PC-3 (cell line): ENCODE results near the gene CPVL. TPM values are rescaled to one million over a fixed set of nuclear protein-coding genes. Genes with fewer than 3 reads are reported as not detected.

Source experiments
- ATAC-seq: fragments of 200-7000 bp; cut with Tn5 transposase; 2 replicates; pipeline ENCODE4 v1.9.1; 2020; ENCODE audit warnings: mild to moderate bottlenecking, moderate library complexity
- BruUV-seq: library from RNA; stranded (reverse); fragments of 400-500 nt; replicated peaks from 2 replicates; lab custom pipeline; 2021; lab: Mats Ljungman, UMichigan
- CTCF ChIA-PET: fragments of 300-600 bp; sonication (Branson Sonifier 250); formaldehyde crosslinking; loops from one replicate; lab custom pipeline; 2022; ENCODE audit warnings: antibody characterized with exemption; lab: Charles Lee
- POLR2A ChIA-PET: fragments of 300-600 bp; sonication (Branson Sonifier 250); formaldehyde crosslinking; loops from one replicate; lab custom pipeline; 2022; ENCODE audit warnings: antibody characterized with exemption; ENCODE audit not compliant: unreplicated experiment; lab: Charles Lee
- DNase-seq: peaks from one replicate; pipeline ENCODE4 v3.0.0-alpha.2; 2015
- H2AFZ ChIP-seq: fragments of 300-600 bp; sonication (generic); 2 replicates; pipeline ENCODE4 v1.6.0; 2016; ENCODE audit warnings: antibody characterized with exemption, low read length
- H3F3A ChIP-seq: fragments of 300-600 bp; sonication (generic); one replicate; pipeline ENCODE4 v1.6.0; 2017; ENCODE audit warnings: antibody characterized with exemption, low read length, control low read depth, mild to moderate bottlenecking; ENCODE audit not compliant: unreplicated experiment
- H3K27ac ChIP-seq: fragments of 300-600 bp; sonication (generic); 2 replicates; pipeline ENCODE4 v1.5.1; 2016; ENCODE audit warnings: mild to moderate bottlenecking, low read length
- H3K27me3 ChIP-seq: fragments of 300-600 bp; sonication (generic); 2 replicates; pipeline ENCODE4 v1.6.1; 2016; ENCODE audit warnings: low read length, mixed read lengths
- H3K36me3 ChIP-seq: fragments of 300-600 bp; sonication (generic); 2 replicates; pipeline ENCODE4 v1.6.1; 2016; ENCODE audit warnings: low read depth, mixed run types, low read length, mixed read lengths
- H3K4me1 ChIP-seq: fragments of 300-600 bp; sonication (generic); 2 replicates; pipeline ENCODE4 v1.5.1; 2016; ENCODE audit warnings: low read length; ENCODE audit not compliant: insufficient read depth
- H3K4me2 ChIP-seq: fragments of 300-600 bp; sonication (generic); 2 replicates; pipeline ENCODE4 v1.6.0; 2016; ENCODE audit warnings: low read length
- H3K4me3 ChIP-seq: fragments of 300-600 bp; sonication (generic); 2 replicates; pipeline ENCODE4 v1.5.1; 2016; ENCODE audit warnings: mild to moderate bottlenecking, low read length, mixed read lengths
- H3K79me2 ChIP-seq: fragments of 300-600 bp; sonication (generic); 2 replicates; pipeline ENCODE4 v1.6.1; 2017; ENCODE audit warnings: low read length, mixed read lengths
- H3K9ac ChIP-seq: fragments of 300-600 bp; sonication (generic); 2 replicates; pipeline ENCODE4 v1.6.0; 2016; ENCODE audit warnings: mild to moderate bottlenecking, low read length
- H3K9me2 ChIP-seq: fragments of 300-600 bp; sonication (generic); replicated peaks from 2 replicates; pipeline ENCODE4 v1.6.1; 2016; ENCODE audit warnings: mixed run types, low read length, mixed read lengths
- H3K9me3 ChIP-seq: fragments of 300-600 bp; sonication (generic); 2 replicates; pipeline ENCODE4 v1.6.1; 2016; ENCODE audit warnings: low read length, mixed read lengths
- H4K20me1 ChIP-seq: fragments of 300-600 bp; sonication (generic); 2 replicates; pipeline ENCODE4 v1.6.1; 2016; ENCODE audit warnings: low read length, mixed read lengths
- EZH2 ChIP-seq: fragments of 300-600 bp; sonication (generic); IDR thresholded peaks from one replicate; pipeline ENCODE4 v1.6.1; 2017; ENCODE audit warnings: antibody characterized with exemption, mild to moderate bottlenecking, low read length; ENCODE audit not compliant: unreplicated experiment
- EZH2phosphoT487 ChIP-seq: fragments of 300-600 bp; sonication (generic); IDR thresholded peaks from 2 replicates; pipeline ENCODE4 v1.6.1; 2018; ENCODE audit warnings: mild to moderate bottlenecking, antibody characterized with exemption, low read length, borderline replicate concordance
- intact Hi-C: fragments of 100-400 bp; cut with micrococcal nuclease; formaldehyde crosslinking; loops from 2 replicates; pipeline ENCODE4 v1.9.0; 2023
- total RNA-seq: library from RNA; depleted of rRNA; stranded (reverse); fragments of >200 nt; gene quantifications from 2 replicates; pipeline ENCODE4 v1.2.3, GENCODE V29; 2014
- TF ChIP-seq, protein P1 (sequence below): fragments of 300-600 bp; sonication (generic); conservative IDR thresholded peaks from 2 replicates; pipeline ENCODE4 v1.5.1; 2017; ENCODE audit warnings: antibody characterized with exemption, low read depth, mild to moderate bottlenecking, low read length

The CPVL gene
- total RNA-seq, 1 experiment from 2014 or later = 14.7 TPM

DNA sequence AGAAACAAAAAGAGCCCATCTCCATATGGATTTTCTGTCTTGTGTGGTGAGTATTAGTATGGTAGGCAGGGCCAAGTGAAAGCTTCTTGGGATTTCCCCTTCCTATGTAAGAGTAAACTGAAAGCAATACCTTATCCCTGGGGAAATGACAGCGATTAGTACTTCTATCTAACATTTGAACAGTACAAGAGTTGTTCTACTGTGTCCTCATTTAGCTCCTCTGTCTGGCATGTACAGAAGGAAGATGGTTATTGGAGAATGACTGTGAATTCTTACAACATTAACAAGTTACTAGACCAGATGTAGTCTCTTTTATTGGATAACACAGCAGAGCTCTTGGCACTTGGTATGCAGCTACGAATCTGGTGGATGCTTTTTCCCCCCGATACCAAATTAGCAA is 170.3 kb downstream of the CPVL start:
- Histone ChIP-seq H3F3A (no peaks in the 10 kb centered on the region), H3K9me2 (no peaks in the 10 kb centered on the region), H3K36me3 (no peaks in the 10 kb centered on the region), H3K4me1 (peaks cover 4% of the 10 kb centered on the region; the same call in 1 of the 2 replicates), H3K9ac (no peak overlapping the region), H3K4me2 (no peak overlapping the region), H3K4me3 (no peak overlapping the region), H2AFZ (no peak overlapping the region), H3K27ac (no peak overlapping the region), H4K20me1 (no peaks in the 10 kb centered on the region), H3K9me3 (peaks cover 17% of the 10 kb centered on the region), H3K27me3 (no peaks in the 10 kb centered on the region), H3K79me2 (no peaks in the 10 kb centered on the region)
- no peak for ATAC-seq
- intact Hi-C loops = no loop called here
- ChIA-PET CTCF (interaction anchor here (0.9 kb wide), 1 partner anchor 131 kb away, joined by 4 read pairs; no protein-coding TSS in a partner anchor), POLR2A (no interaction called here)
- DNase-seq = no peak
- TF ChIP-seq EZH2 (no peak), EZH2phosphoT487 (no peak)
- BruUV-seq = no TSS peak

GRCh38 chr7:28973591-28973990 is 172.7 kb downstream of the CPVL start:
- H3K4me3 ChIP-seq = no peak overlapping the region
- no TSS peak for BruUV-seq
- no peak overlapping the region for H3K9ac ChIP-seq
- H3F3A ChIP-seq = no peaks in the 10 kb centered on the region
- H2AFZ ChIP-seq = no peak overlapping the region
- H3K4me2 ChIP-seq = no peak overlapping the region
- no peaks in the 10 kb centered on the region for H3K79me2 ChIP-seq
- H3K9me2 ChIP-seq = no peaks in the 10 kb centered on the region
- H3K36me3 ChIP-seq = no peaks in the 10 kb centered on the region
- ChIA-PET CTCF (no interaction called here), POLR2A (no interaction called here)
- H3K9me3 ChIP-seq = peaks cover 17% of the 10 kb centered on the region
- DNase-seq = no peak
- intact Hi-C loops = no loop called here
- H3K4me1 ChIP-seq = no peaks in the 10 kb centered on the region
- ATAC-seq = no peak
- H4K20me1 ChIP-seq = no peaks in the 10 kb centered on the region
- no peak overlapping the region for H3K27ac ChIP-seq
- H3K27me3 ChIP-seq = no peaks in the 10 kb centered on the region
- TF ChIP-seq EZH2phosphoT487 (no peak), EZH2 (no peak)
- TF ChIP-seq, protein P1, sequence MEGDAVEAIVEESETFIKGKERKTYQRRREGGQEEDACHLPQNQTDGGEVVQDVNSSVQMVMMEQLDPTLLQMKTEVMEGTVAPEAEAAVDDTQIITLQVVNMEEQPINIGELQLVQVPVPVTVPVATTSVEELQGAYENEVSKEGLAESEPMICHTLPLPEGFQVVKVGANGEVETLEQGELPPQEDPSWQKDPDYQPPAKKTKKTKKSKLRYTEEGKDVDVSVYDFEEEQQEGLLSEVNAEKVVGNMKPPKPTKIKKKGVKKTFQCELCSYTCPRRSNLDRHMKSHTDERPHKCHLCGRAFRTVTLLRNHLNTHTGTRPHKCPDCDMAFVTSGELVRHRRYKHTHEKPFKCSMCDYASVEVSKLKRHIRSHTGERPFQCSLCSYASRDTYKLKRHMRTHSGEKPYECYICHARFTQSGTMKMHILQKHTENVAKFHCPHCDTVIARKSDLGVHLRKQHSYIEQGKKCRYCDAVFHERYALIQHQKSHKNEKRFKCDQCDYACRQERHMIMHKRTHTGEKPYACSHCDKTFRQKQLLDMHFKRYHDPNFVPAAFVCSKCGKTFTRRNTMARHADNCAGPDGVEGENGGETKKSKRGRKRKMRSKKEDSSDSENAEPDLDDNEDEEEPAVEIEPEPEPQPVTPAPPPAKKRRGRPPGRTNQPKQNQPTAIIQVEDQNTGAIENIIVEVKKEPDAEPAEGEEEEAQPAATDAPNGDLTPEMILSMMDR = no peak

DNA sequence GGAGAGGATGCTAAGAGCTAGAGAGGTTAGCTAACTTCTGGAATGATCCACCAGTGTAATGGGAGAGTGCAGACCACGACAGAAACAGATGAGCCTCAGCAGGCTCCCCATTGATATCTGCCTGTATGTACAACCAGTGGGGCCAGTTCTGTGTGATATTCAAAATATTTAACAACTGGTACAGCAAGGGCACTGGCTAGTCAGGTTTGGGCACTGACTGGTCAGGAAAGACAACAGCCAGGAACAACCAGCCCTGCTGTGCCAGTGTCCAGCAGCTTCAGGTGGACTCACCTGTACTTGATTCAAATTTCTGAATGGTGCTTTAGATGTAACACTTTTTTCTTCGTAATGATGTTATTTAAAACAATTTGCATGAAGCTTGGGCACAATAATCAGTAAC is 182.3 kb downstream of the CPVL start:
- Histone ChIP-seq H3K9me3 (no peaks in the 10 kb centered on the region), H3K4me2 (no peak overlapping the region), H3K9ac (no peak overlapping the region), H3F3A (no peaks in the 10 kb centered on the region), H3K27ac (no peak overlapping the region), H2AFZ (no peak overlapping the region), H3K79me2 (no peaks in the 10 kb centered on the region), H4K20me1 (no peaks in the 10 kb centered on the region), H3K27me3 (no peaks in the 10 kb centered on the region), H3K9me2 (no peaks in the 10 kb centered on the region), H3K36me3 (no peaks in the 10 kb centered on the region), H3K4me1 (0 out of 2 replicates have a peak, but pooled peaks cover 9% of the 10 kb centered on the region), H3K4me3 (no peak overlapping the region)
- TF ChIP-seq EZH2 (no peak), EZH2phosphoT487 (no peak)
- TF ChIP-seq, protein P1 = no peak
- intact Hi-C loops = loop anchor here (5.0 kb wide), 1 partner anchor 73 kb away; no protein-coding TSS in a partner anchor
- no peak for ATAC-seq
- BruUV-seq = no TSS peak
- CTCF ChIA-PET = interaction anchor here (0.5 kb wide), 1 partner anchor 85 kb away, joined by 3 read pairs; no protein-coding TSS in a partner anchor
- DNase-seq = peak; percentile 17
- POLR2A ChIA-PET = no interaction called here
